HCT116 (cell line): ENCODE data around the gene COX10.

ENCODE experiments used
- EZH2 ChIP-seq: fragments of 200-600 bp; sonication (generic); IDR thresholded peaks from 2 replicates; pipeline ENCODE4 v1.6.1; 2017; ENCODE audit warnings: antibody characterized with exemption, mixed run types
- EZH2phosphoT487 ChIP-seq: fragments of 200-600 bp; IDR thresholded peaks from 2 replicates; pipeline ENCODE4 v1.6.1; 2018; ENCODE audit warnings: antibody characterized with exemption, borderline replicate concordance
- FOSL1 ChIP-seq: IDR thresholded peaks from 2 replicates; pipeline ENCODE4 v1.6.1; 2012; ENCODE audit warnings: low read depth
- JUND ChIP-seq: IDR thresholded peaks from 2 replicates; pipeline ENCODE4 v1.6.1; 2012
- POLR2A ChIP-seq: IDR thresholded peaks from 2 replicates; pipeline ENCODE4 v1.7.0; 2011; ENCODE audit warnings: borderline replicate concordance; ENCODE audit not compliant: insufficient read depth, insufficient read length; ENCODE audit errors: extremely low read depth
- POLR2AphosphoS5 ChIP-seq: IDR thresholded peaks from 2 replicates; pipeline ENCODE4 v1.6.1; 2011; ENCODE audit warnings: mild to moderate bottlenecking, low read depth, low read length, moderate library complexity
- SRF ChIP-seq: IDR thresholded peaks from 2 replicates; pipeline ENCODE4 v1.6.1; 2012; ENCODE audit warnings: low read depth
- TCF7L2 ChIP-seq: IDR thresholded peaks from 2 replicates; pipeline ENCODE4 v1.7.0; 2011; ENCODE audit warnings: borderline replicate concordance, inconsistent platforms; ENCODE audit not compliant: insufficient read depth, insufficient read length; ENCODE audit errors: extremely low read depth
- TF ChIP-seq, protein P1 (sequence below), 3 experiments: fragments of 200-600 bp in 1 of 3; sonication (generic) in 1 of 3; IDR thresholded peaks in 2 of 3; conservative IDR thresholded peaks in 1 of 3; 2 replicates each; pipeline ENCODE4 v1.5.1; 2012 to 2017; ENCODE audit warnings: low read depth in 2 of 3, low read length in 2 of 3, antibody characterized with exemption in 1 of 3, borderline replicate concordance in 1 of 3, control low read depth in 1 of 3, mild to moderate bottlenecking in 1 of 3, mixed read lengths in 1 of 3, mixed run types in 1 of 3, moderate library complexity in 1 of 3; ENCODE audit not compliant: insufficient read depth in 1 of 3
- TF ChIP-seq, protein P2 (sequence below): IDR thresholded peaks from 2 replicates; pipeline ENCODE4 v1.6.1; 2012; ENCODE audit warnings: low read depth

DNA sequence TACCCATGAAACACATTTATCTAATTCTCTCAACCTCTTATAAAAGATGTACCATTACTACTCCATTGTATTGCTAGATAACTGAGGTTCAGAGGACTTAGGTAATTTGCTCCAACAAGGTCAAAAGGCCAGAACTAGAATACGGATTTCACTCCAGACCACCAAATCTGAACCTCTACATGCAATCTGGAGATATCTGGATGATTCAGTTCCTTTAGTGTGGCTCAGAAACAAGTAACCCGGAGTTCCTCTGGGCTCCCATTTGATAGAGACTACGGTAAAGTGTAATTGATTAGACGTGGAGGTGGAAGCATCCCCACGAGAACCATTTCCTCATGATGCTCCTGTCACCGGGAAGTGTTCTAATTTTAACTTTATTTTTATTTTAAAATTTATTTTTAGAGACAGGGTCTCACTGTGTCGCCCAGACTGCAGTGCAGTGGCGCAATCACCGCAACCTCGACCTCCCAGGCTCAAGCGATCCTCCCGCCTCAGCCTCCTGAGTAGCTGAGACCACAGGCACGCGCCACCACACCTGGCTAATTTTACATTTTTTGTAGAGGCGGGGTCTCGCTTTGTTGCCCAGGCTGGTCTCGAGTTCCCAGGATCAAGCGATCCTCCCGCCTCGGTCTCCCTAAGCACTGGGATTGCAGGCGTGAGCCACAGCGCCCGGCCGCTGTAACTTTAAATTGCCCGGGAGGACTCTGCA is 608 bp upstream of the COX10 start:
- TF ChIP-seq, protein P1, sequence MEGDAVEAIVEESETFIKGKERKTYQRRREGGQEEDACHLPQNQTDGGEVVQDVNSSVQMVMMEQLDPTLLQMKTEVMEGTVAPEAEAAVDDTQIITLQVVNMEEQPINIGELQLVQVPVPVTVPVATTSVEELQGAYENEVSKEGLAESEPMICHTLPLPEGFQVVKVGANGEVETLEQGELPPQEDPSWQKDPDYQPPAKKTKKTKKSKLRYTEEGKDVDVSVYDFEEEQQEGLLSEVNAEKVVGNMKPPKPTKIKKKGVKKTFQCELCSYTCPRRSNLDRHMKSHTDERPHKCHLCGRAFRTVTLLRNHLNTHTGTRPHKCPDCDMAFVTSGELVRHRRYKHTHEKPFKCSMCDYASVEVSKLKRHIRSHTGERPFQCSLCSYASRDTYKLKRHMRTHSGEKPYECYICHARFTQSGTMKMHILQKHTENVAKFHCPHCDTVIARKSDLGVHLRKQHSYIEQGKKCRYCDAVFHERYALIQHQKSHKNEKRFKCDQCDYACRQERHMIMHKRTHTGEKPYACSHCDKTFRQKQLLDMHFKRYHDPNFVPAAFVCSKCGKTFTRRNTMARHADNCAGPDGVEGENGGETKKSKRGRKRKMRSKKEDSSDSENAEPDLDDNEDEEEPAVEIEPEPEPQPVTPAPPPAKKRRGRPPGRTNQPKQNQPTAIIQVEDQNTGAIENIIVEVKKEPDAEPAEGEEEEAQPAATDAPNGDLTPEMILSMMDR (IDR thresholded peaks at IDR 0.05 in 2 of 3, conservative IDR thresholded peaks at IDR 0.05 in 1 of 3; ENCODE audit: borderline replicate concordance in 1 of 3, insufficient read depth in 1 of 3, low read depth in 2 of 3, low read length in 2 of 3) = no peak
- TF ChIP-seq EZH2 (no peak), FOSL1 (no peak), JUND (no peak), POLR2A (no peak), POLR2AphosphoS5 (no peak), TCF7L2 (no peak), SRF (no peak), EZH2phosphoT487 (no peak)
- TF ChIP-seq, protein P2, sequence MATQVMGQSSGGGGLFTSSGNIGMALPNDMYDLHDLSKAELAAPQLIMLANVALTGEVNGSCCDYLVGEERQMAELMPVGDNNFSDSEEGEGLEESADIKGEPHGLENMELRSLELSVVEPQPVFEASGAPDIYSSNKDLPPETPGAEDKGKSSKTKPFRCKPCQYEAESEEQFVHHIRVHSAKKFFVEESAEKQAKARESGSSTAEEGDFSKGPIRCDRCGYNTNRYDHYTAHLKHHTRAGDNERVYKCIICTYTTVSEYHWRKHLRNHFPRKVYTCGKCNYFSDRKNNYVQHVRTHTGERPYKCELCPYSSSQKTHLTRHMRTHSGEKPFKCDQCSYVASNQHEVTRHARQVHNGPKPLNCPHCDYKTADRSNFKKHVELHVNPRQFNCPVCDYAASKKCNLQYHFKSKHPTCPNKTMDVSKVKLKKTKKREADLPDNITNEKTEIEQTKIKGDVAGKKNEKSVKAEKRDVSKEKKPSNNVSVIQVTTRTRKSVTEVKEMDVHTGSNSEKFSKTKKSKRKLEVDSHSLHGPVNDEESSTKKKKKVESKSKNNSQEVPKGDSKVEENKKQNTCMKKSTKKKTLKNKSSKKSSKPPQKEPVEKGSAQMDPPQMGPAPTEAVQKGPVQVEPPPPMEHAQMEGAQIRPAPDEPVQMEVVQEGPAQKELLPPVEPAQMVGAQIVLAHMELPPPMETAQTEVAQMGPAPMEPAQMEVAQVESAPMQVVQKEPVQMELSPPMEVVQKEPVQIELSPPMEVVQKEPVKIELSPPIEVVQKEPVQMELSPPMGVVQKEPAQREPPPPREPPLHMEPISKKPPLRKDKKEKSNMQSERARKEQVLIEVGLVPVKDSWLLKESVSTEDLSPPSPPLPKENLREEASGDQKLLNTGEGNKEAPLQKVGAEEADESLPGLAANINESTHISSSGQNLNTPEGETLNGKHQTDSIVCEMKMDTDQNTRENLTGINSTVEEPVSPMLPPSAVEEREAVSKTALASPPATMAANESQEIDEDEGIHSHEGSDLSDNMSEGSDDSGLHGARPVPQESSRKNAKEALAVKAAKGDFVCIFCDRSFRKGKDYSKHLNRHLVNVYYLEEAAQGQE = no peak
